Spleen (tissue), 11 donors: Measurements from ENCODE around the gene NCK2. TPM values are rescaled to one million over a fixed set of nuclear protein-coding genes. Genes with fewer than 3 reads are reported as not detected.

Experiments used
- DNase-seq: peaks from one replicate; pipeline ENCODE4 v3.0.0-alpha.2; 2020
- H3K27ac ChIP-seq, 8 donors: fragments of 200-600 bp; sonication (generic) in 7 of 8; 1 replicate in 4 of 8; 2 replicates in 4 of 8; pipeline versions ENCODE4 v1.5.0 to v1.8.0; 2016 to 2021; ENCODE audit warnings: inconsistent platforms in 4 of 8, mild to moderate bottlenecking in 4 of 8, moderate library complexity in 1 of 8
- H3K27me3 ChIP-seq, 7 donors: fragments of 200-600 bp; sonication (generic) in 6 of 7; replicated peaks in 1 of 7; 1 replicate in 4 of 7; 2 replicates in 3 of 7; pipeline versions ENCODE4 v1.5.0 to v1.8.0; 2016 to 2021; ENCODE audit warnings: inconsistent platforms in 3 of 7, mild to moderate bottlenecking in 1 of 7
- H3K36me3 ChIP-seq, 6 donors: fragments of 200-600 bp; sonication (generic) in 5 of 6; 1 replicate in 4 of 6; 2 replicates in 2 of 6; pipeline versions ENCODE4 v1.5.0 to v1.8.0; 2016 to 2021; ENCODE audit warnings: inconsistent platforms in 2 of 6
- H3K4me1 ChIP-seq, 6 donors: fragments of 200-600 bp; sonication (generic) in 5 of 6; 1 replicate in 3 of 6; 2 replicates in 3 of 6; pipeline versions ENCODE4 v1.5.0 to v1.8.0; 2016 to 2021; ENCODE audit warnings: inconsistent platforms in 3 of 6
- H3K4me3 ChIP-seq, 8 donors: fragments of 200-600 bp; sonication (generic) in 7 of 8; 1 replicate in 4 of 8; 2 replicates in 4 of 8; pipeline versions ENCODE4 v1.5.0 to v1.8.0; 2016 to 2021; ENCODE audit warnings: inconsistent platforms in 4 of 8, mild to moderate bottlenecking in 4 of 8, moderate library complexity in 2 of 8
- H3K9me3 ChIP-seq, 8 donors: fragments of 200-600 bp; sonication (generic) in 7 of 8; 1 replicate in 4 of 8; 2 replicates in 4 of 8; pipeline versions ENCODE4 v1.5.0 to v1.8.0; 2016 to 2021; ENCODE audit warnings: inconsistent platforms in 4 of 8
- CTCF ChIP-seq, 11 experiments: fragments of 200-600 bp in 7 of 11; fragments of 450-650 bp in 4 of 11; sonication (generic) in 4 of 11; IDR thresholded peaks in 8 of 11; conservative IDR thresholded peaks in 3 of 11; 1 replicate in 7 of 11; 2 replicates in 4 of 11; pipeline versions ENCODE4 v1.4.0 to v1.8.0; 2016 to 2021; ENCODE audit warnings: antibody characterized with exemption in 11 of 11, inconsistent platforms in 4 of 11, mild to moderate bottlenecking in 1 of 11
- POLR2A ChIP-seq, 3 donors: fragments of 450-650 bp; IDR thresholded peaks; one replicate each; pipeline ENCODE4 v1.5.1; 2017; ENCODE audit warnings: antibody characterized with exemption in 3 of 3, mild to moderate bottlenecking in 1 of 3
- POLR2AphosphoS5 ChIP-seq, 3 donors: sonication (generic); formaldehyde crosslinking; IDR thresholded peaks; one replicate each; pipeline ENCODE4 v1.5.1; 2017; ENCODE audit warnings: antibody characterized with exemption in 3 of 3
- WGBS, 5 donors: extraction: QIAGEN DNeasy Blood & Tissue Kit in 3 of 5; methylation state at CpG; one replicate each; pipeline versions ENCODE4 v1.1.5 to v1.1.7; 2013 to 2018; 5-methylcytosine and 5-hydroxymethylcytosine counted together
- intact Hi-C: fragments of 100-400 bp; cut with DNase I; formaldehyde crosslinking; loops from one replicate; pipeline ENCODE4 v1.15.0; 2023; ENCODE audit warnings: low total_unique reads
- polyA plus RNA-seq, 3 donors: library from polyadenylated mRNA; stranded (reverse); fragments of 200-250 nt; gene quantifications; one replicate each; pipeline ENCODE4 v1.2.1, GENCODE V29; 2013
- total RNA-seq, 7 donors: library from RNA; depleted of rRNA in 3 of 7; stranded (reverse); fragments of >200 nt in 3 of 7; fragmentation: NEBNext Ultra II Directional in 4 of 7; extraction: Animal tissue kit (Norgen Biotek cat#: 25700) in 4 of 7; gene quantifications; one replicate each; pipeline versions ENCODE4 v1.1.0 to v1.2.1, GENCODE V29; 2016 to 2021
- donor health status: healthy with polysubstance abuse.
- donor health status: DM: no; HTN: no; CAD: no; lungs with moderate emphysema.
- donor health status: DM: no; HTN: no; CAD: no.
- donor health status: Bipolar disorder and iron deficiency.
- donor health status: healthy.
- donor health status: DM: no; HTN: no; CAD: no.
- donor health status: DM: yes; HTN: yes; CAD: no.

Gene NCK2
- total and polyA plus RNA-seq, 10 donors = 21.5 to 106 (median 62.6) TPM

GRCh38 chr2:105887256-105887655 lies 142.5 kb downstream of the NCK2 start:
- no peak for TF ChIP-seq POLR2AphosphoS5 (IDR thresholded peaks at IDR 0.05)
- TF ChIP-seq POLR2A (IDR thresholded peaks at IDR 0.05) = no peak
- no peak for TF ChIP-seq CTCF (IDR thresholded peaks at IDR 0.05 in 8 of 11, conservative IDR thresholded peaks at IDR 0.05 in 3 of 11)

GRCh38 chr2:105888625-105889024 lies 143.9 kb downstream of the NCK2 start:
- intact Hi-C loops = no loop called here
- TF ChIP-seq CTCF (IDR thresholded peaks at IDR 0.05 in 8 of 11, conservative IDR thresholded peaks at IDR 0.05 in 3 of 11) (peak in 3 of 11 experiments; percentile 27 to 32 (median 27)), POLR2A (IDR thresholded peaks at IDR 0.05) (no peak)
- peaks cover 0 to 18% (median 11%) of the 10 kb centered on the region in 8 donors for H3K9me3 ChIP-seq
- peaks cover 0 to 53% (median 13%) of the 10 kb centered on the region in 6 donors for H3K36me3 ChIP-seq
- H3K27me3 ChIP-seq = no peaks in the 10 kb centered on the region
- H3K4me3 ChIP-seq = no peak overlapping the region
- WGBS, 5 donors = 95 to 100% (median 98%) methylated on average over 2 of the region's 2 CpGs
- peak overlapping the region in 2 of 8 donors; percentile 4 to 36 for H3K27ac ChIP-seq
- no peak for DNase-seq
- peaks cover 10 to 85% (median 38%) of the 10 kb centered on the region in 6 donors for H3K4me1 ChIP-seq

More at GRCh38 chr2:105887256-105887655, 142.5 kb downstream of the NCK2 start:
- Histone ChIP-seq H3K4me3 (no peak overlapping the region), H3K36me3 (peaks cover 0 to 56% (median 8%) of the 10 kb centered on the region in 6 donors), H3K27me3 (no peaks in the 10 kb centered on the region), H3K27ac (peak overlapping the region in 4 of 8 donors; percentile 4 to 53 (median 26)), H3K9me3 (peaks cover 0 to 18% (median 11%) of the 10 kb centered on the region in 8 donors), H3K4me1 (peaks cover 10 to 98% (median 46%) of the 10 kb centered on the region in 6 donors)
- intact Hi-C loops = no loop called here
- 87 to 95% (median 93%) methylated on average over 3 of the region's 3 CpGs for WGBS, 5 donors
- DNase-seq = no peak

GRCh38 chr2:105889046-105889445 lies 144.3 kb downstream of the NCK2 start:
- Histone ChIP-seq H3K4me3 (no peak overlapping the region), H3K27ac (peak overlapping the region in 1 of 8 donors; percentile 36), H3K27me3 (no peaks in the 10 kb centered on the region), H3K36me3 (peaks cover 0 to 53% (median 17%) of the 10 kb centered on the region in 6 donors), H3K4me1 (peaks cover 6 to 80% (median 35%) of the 10 kb centered on the region in 6 donors), H3K9me3 (peaks cover 0 to 18% (median 11%) of the 10 kb centered on the region in 8 donors)
- DNase-seq = no peak
- intact Hi-C loops = no loop called here
- TF ChIP-seq POLR2A (IDR thresholded peaks at IDR 0.05) = no peak
- TF ChIP-seq CTCF (IDR thresholded peaks at IDR 0.05 in 8 of 11, conservative IDR thresholded peaks at IDR 0.05 in 3 of 11) = no peak
- no peak for TF ChIP-seq POLR2AphosphoS5 (IDR thresholded peaks at IDR 0.05)
- 74 to 91% (median 88%) methylated on average over 3 of the region's 3 CpGs for WGBS, 5 donors

GRCh38 chr2:105890111-105890510 lies 145.4 kb downstream of the NCK2 start:
- WGBS, 5 donors = 36 to 95% (median 88%) methylated on average over 2 of the region's 2 CpGs
- no peak for DNase-seq
- no peak for TF ChIP-seq POLR2A (IDR thresholded peaks at IDR 0.05)
- no peak for TF ChIP-seq CTCF (IDR thresholded peaks at IDR 0.05 in 8 of 11, conservative IDR thresholded peaks at IDR 0.05 in 3 of 11)

More at GRCh38 chr2:105890111-105890510, 145.4 kb downstream of the NCK2 start:
- Histone ChIP-seq H3K9me3 (peaks cover 0 to 18% (median 11%) of the 10 kb centered on the region in 8 donors), H3K27me3 (no peaks in the 10 kb centered on the region), H3K4me1 (peaks cover 0 to 70% (median 25%) of the 10 kb centered on the region in 6 donors), H3K36me3 (peaks cover 0 to 56% (median 27%) of the 10 kb centered on the region in 6 donors), H3K27ac (peak overlapping the region in 2 of 8 donors; percentile 29 to 30), H3K4me3 (no peak overlapping the region)
- intact Hi-C loops = no loop called here
